HG03342 (cell line): ENCODE data around the gene SLC25A25.

ENCODE experiments used
- ATAC-seq: cut with Tn5 transposase; IDR thresholded peaks from one replicate; pipeline ENCODE4 v1.9.1; 2021; ENCODE audit warnings: mild to moderate bottlenecking, moderate library complexity; ENCODE audit not compliant: unreplicated experiment

Gene SLC25A25

GRCh38 chr9:128072144-128073021 lies 4.4 kb downstream of the SLC25A25 start:
- ATAC-seq: no peak

- no peak for ATAC-seq
Observed at GRCh38 chr9:128073253-128073886, 5.3 kb downstream of the SLC25A25 start.

- no peak for ATAC-seq
Observed at GRCh38 chr9:128077847-128078503, 9.9 kb downstream of the SLC25A25 start.

GRCh38 chr9:128078504-128079434 lies 10.7 kb downstream of the SLC25A25 start:
- no peak for ATAC-seq

GRCh38 chr9:128080206-128080605 lies 12.2 kb downstream of the SLC25A25 start:
- no peak for ATAC-seq

- no peak for ATAC-seq
Observed at GRCh38 chr9:128081056-128081455, 13.0 kb downstream of the SLC25A25 start.

GRCh38 chr9:128082151-128082550 lies 14.1 kb downstream of the SLC25A25 start:
- no peak for ATAC-seq

- ATAC-seq: no peak
Observed at GRCh38 chr9:128084746-128085145, 16.7 kb downstream of the SLC25A25 start.

GRCh38 chr9:128085943-128086342 lies 17.9 kb downstream of the SLC25A25 start:
- no peak for ATAC-seq

GRCh38 chr9:128087262-128087661 lies 19.2 kb downstream of the SLC25A25 start:
- no peak for ATAC-seq

- ATAC-seq: no peak
Observed at GRCh38 chr9:128088253-128088945, 20.4 kb downstream of the SLC25A25 start.

- no peak for ATAC-seq
Observed at GRCh38 chr9:128089299-128089698, 21.3 kb downstream of the SLC25A25 start.

- ATAC-seq: no peak
Observed at GRCh38 chr9:128091144-128091543, 23.1 kb downstream of the SLC25A25 start.

- no peak for ATAC-seq
Observed at GRCh38 chr9:128091571-128091970, 23.5 kb downstream of the SLC25A25 start.

- no peak for ATAC-seq
Observed at GRCh38 chr9:128092199-128092977, 24.4 kb downstream of the SLC25A25 start.

GRCh38 chr9:128093011-128093410 lies 25.0 kb downstream of the SLC25A25 start:
- ATAC-seq: no peak

- peak; percentile 85 for ATAC-seq
Observed at GRCh38 chr9:128094166-128094949, 26.3 kb downstream of the SLC25A25 start.

- ATAC-seq: no peak
Observed at GRCh38 chr9:128094950-128095544, 27.0 kb downstream of the SLC25A25 start.
